Epidermal melanocyte (primary cell): ENCODE results near the gene CRADD.
"Not testable (repeated sequence)": the region's sequence is repeated elsewhere in the genome, so short reads cannot be mapped to it uniquely, and the experiment has no call there.

Experiments used
- DNase-seq: peaks from one replicate; pipeline ENCODE4 v3.0.0; 2011; ENCODE audit warnings: low spot score; ENCODE audit not compliant: insufficient read length

The CRADD gene

GRCh38 chr12:93677195-93678064 is at the start of gene CRADD:
CRADD (plus strand) TSS chr12:93677375.
- peak; percentile 83 for DNase-seq

- no peak for DNase-seq
Measured at GRCh38 chr12:93632383-93632782, 44.8 kb upstream of the CRADD start.

- no peak for DNase-seq
Measured at GRCh38 chr12:93634416-93634815, 42.8 kb upstream of the CRADD start.

DNA sequence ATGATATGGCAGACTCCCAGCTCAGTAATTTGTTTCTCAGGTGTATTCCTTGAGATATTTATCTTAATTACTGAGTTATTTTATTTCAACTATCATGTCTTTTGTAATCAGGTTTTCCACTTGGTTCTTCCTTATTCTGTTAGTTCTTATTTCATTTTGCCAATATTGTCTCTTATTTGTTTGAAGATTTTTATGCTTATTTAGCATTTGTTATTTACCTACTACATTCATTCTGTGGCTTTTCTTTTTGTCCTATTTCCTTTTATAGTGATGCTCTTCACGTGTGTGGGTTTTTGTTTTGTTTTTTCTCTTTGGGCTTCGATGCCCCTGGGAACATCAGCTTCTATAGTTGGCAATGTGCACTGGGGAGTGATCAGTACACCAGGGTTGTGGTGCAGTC is 40.5 kb upstream of the CRADD start:
- no peak for DNase-seq

DNA sequence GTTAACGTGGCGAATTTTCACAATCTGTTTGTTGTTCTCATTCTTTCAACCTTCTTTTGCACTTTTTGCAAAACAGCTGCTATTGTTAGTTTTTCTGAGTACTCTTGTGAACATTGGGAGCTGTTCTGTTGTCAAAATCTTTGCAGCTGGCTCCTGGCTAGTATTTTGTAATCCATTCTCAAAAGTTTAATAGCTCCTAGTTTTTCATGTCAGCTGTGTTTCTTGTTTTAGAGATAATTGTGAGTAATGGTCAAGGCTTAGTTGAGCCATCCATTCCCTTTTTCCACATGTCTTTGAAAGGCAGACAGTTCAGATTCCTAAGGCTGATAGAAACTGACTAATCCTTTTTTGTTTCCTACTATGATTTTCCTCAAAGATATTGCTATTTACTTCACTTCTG is 39.1 kb upstream of the CRADD start:
- DNase-seq, result peak; percentile 27

DNA sequence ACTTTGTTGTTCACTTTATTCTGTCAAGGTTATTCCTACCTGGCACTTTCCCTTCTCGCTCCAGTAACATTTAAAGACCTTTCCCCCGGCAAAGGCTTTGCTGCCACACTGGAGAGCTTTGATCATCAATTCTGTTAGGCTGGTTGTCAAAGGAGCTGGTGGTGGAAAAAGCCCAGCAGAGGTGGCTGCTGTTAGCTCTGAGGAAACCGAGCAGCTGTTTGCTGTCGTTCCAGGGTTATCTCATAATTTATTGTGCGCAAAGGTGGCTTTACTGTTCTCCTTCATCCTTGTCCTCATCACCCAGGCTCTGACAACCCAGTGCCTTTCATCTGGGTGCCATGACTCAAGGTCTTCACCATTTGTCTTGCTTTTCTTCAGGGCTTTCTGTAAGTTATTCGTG is 38.2 kb upstream of the CRADD start:
- DNase-seq, result no peak

DNA sequence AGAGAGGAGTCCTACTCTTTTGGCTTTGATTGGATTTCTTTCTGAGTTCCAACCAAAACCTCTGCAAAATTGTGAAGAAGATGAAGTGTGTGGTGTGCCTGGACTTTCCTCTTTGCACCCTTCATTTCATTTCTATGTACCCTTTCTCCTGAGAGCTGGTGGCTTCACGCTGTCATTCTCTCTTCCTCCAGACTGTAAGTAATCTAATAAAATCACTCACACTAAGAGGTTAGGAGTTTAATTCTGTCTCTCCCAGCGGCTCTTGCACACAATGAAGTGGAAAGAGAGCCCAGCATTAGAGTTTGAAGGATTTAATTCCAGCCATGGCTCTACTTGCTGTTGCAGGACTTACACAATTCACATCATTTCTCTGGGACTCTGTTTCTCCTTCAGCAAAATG is 37.8 kb upstream of the CRADD start:
- DNase-seq, result no peak

DNA sequence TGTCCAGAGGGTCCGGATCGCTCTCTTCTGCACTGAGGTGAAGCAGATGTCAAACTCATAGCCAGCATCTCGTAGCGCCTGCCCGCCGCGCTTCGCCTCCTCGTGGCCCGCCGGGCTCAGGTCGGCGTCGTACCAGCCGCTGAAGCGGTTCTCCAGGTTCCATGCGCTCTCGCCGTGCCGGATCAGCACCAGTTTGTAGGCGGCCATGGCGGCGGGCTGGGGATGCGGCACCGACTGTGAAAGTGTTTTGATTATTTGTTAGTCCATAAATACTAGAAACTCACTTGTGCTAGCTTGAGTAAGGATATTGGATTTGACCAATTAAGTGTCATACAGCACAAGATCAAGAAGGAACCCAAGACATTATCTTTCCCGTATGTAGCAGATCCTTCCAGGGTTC is 35.8 kb upstream of the CRADD start:
- not testable (repeated sequence) for DNase-seq

- DNase-seq, result no peak
Measured at GRCh38 chr12:93642751-93643150, 34.4 kb upstream of the CRADD start.

GRCh38 chr12:93645702-93646101 is 31.5 kb upstream of the CRADD start:
- DNase-seq, result no peak

GRCh38 chr12:93650626-93651025 is 26.5 kb upstream of the CRADD start:
- no peak for DNase-seq

DNA sequence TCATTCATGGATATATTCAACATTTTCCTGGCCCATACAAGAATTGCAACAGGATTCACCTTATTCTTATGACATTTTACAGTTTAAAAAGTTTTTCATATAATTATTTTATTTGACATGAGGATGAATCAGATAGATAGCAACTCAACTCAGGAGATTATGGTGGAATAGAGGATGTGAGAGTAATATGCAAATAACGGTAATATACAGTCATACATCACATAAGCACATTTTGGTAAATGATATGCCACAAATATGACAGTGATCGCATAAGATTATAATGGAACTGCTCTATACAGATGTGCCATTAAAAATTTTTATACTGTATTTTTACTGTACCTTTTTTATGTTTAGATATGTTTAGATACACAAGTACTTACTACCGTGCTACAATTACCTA is 24.1 kb upstream of the CRADD start:
- no peak for DNase-seq

GRCh38 chr12:93653712-93654111 is 23.5 kb upstream of the CRADD start:
- DNase-seq, result no peak

GRCh38 chr12:93654421-93654820 is 22.8 kb upstream of the CRADD start:
- DNase-seq, result no peak

GRCh38 chr12:93657071-93657470 is 20.1 kb upstream of the CRADD start:
- DNase-seq, result no peak

DNA sequence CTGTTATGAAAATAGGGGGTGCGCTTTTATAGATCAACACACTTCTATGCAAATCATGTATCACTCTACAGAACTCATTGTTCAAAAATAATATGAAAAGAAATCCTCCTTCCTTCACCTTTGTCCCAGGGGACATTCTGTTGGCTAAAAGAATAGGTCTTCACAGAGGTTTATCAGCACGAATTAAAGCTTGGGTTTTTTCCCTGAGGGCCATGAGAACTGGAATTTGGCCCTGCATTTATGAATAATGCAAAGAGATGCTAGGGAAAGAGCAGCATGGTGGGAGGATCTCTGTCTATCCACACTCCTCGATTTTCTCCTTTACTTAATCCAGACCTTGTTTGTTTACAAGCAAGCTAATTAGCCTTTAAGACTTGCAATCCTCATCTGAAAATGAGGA is 16.2 kb upstream of the CRADD start:
- DNase-seq, result no peak

DNA sequence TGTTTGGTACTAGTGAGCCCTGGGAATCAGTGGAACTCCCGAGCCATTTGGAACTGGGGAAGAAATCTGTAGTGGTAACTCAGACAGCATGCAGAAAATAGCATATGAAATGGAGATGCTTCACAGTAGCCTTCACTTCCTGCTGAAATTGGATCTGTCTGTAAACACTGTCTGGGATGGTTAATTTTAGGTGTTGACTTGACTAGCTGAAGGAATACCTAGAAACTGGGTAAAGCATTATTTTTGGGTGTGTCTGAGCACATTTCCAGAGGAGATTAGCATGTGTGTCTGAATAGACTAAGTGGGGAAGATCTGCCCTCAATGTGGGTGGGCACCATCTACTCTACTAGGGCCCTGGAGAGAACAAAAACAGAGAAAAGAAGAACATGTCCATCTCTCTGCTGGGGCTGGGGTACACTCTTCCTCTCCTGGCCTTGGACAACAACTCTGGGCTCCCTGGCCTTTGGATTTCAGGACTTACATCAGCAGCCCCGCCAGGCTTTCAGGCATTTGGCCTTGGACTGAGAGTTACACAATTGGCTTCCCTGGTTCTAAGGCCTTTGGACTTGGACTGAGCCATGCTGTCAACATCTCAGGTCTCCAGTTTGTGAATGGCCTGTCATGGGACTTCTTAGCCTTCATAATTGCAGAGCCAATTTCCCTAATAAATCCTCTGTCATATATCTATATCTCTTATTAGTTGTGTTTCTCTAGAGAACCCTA is 14.0 kb upstream of the CRADD start:
- no peak for DNase-seq

DNA sequence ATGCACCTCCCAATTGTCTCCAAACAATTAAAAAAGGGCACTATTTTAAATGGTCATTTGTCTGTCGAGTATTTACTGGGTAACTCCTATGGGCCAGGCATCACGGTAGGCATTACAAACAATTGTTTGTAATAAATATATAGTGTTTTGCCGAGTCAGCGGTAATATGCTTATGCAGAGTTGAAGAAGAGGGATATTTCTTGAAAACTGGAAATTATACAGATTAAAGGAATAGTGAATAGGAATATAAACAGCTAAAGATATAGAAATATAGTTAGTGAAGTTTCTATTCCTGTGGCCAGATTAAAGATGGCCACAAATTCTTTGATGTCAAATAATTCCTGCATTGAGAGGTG is 13.5 kb upstream of the CRADD start:
- DNase-seq, result no peak

DNA sequence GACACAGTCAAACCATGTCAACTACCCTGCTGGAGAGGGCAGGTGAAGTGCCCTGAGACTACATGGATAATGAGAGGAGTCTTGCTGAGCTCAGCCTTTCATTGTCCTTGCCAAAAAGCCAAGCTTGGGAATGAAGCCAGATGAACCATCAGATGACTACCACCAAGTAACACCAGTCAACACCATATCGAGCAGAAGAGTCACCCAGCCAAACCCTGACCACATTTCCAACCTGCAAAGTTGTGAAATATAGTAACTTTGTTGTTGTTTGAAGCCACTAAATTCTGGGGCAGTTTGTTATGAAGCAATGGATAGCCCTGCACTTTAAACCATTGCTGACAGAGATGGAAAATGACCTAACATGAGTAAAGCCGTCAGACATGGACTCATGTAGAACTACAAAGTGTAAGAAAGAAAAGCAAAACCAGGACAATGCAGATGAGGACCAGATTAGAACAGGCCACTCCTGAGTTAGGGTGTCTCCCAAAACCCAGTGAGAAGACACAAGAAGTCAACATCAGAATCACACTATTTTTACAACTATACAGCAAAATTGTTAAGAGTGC is 12.5 kb upstream of the CRADD start:
- no peak for DNase-seq

DNA sequence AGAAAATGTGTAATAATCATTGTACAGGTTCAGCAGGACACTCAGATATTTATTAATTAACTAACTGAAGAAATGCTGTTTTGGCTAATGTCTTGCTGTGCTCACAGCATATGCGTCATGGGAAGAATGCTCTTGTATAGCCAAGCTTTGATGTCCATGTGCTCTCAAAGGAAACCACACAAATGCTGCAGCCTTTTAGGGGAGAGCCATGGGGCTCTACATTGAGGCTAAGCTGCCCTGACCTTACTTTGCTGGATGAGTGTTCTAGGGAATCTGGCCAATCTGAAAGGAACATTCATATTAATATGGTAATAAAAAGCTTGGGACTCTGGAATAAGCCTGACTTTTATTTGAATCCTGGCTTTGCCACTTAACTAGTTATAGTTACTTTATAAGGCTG is 9.5 kb upstream of the CRADD start:
- DNase-seq, result no peak

DNA sequence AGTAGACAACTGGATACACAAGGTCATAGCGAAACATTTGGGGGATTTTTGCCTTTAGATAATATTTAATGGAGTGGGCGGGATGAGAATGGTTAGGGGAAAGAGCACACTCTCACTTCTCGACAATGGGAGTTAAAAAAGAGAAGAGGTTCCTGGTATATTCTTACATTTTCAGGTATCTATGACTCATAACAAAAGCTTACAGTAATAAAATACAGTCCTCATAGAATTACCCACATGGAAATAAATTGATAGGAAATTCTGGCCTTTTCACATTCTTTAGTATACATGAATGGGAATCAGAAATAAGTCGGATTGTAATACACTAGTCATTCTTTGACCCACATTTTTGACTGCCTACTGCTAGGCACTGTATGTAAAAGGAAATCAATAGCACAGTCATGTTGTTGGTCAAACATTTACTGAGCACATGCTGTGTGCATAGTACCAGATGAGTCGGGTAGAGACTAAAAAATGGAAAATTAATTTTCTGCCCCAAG is 8.2 kb upstream of the CRADD start:
- DNase-seq, result no peak

DNA sequence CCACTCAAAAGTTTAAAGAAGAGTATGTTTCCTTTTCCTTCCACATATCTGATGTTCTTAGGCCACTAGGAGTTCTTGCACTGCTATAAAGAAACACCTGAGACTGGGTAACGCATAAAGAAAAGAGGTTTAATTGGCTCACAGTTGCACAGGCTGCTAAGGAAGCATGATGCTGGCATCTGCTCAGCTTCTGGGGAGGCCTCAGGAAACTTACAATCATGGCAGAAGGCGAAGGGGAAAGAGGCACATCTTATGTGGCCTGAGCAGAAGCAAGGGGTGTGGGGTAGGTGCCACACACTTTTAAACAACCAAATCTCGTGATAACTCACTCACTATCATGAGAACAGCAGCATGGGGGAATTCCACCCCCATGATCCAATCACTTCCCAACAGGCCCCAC is 7.7 kb upstream of the CRADD start:
- no peak for DNase-seq
